ENCODE measurements around the gene CLDN9. TPM values are rescaled to one million over a fixed set of nuclear protein-coding genes. Genes with fewer than 3 reads are reported as not detected.

The CLDN9 gene
- total RNA-seq, 4 donors from 2014 or later, result 0.32 to 0.39 TPM; not detected in 2

GRCh38 chr16:2990891-2991290 lies 21.8 kb upstream of the CLDN9 start:
- Histone ChIP-seq H3K27ac (no peak overlapping the region), H3K9me3 (no peaks in the 10 kb centered on the region), H3K27me3 (peaks cover 57% of the 10 kb centered on the region), H3K4me1 (peaks cover 0 to 3% (median 0%) of the 10 kb centered on the region in 3 donors), H3K4me3 (no peak overlapping the region), H3K36me3 (no peaks in the 10 kb centered on the region)
- no peak for TF ChIP-seq EP300 (IDR thresholded peaks at IDR 0.05)
- TF ChIP-seq POLR2A (IDR thresholded peaks at IDR 0.05), result no peak
- TF ChIP-seq POLR2AphosphoS5 (IDR thresholded peaks at IDR 0.05), result no peak
- no peak for TF ChIP-seq CTCF (IDR thresholded peaks at IDR 0.05)
- no CpG with 5 or more reads among the region's 10 CpGs for WGBS, 2 donors (ENCODE audit: low coverage in 1 of 2)
- ATAC-seq, result no peak

GRCh38 chr16:2991566-2992261 lies 21.0 kb upstream of the CLDN9 start:
- H3K4me1 ChIP-seq, result no peaks in the 10 kb centered on the region
- no peaks in the 10 kb centered on the region for H3K36me3 ChIP-seq
- no peak overlapping the region for H3K4me3 ChIP-seq
- 82% methylated on average over 5 of the region's 12 CpGs; no CpG with 5 or more reads in 1 of the 2 donors for WGBS, 2 donors (ENCODE audit: low coverage in 1 of 2)
- ATAC-seq, result no peak
- no peak for TF ChIP-seq CTCF (IDR thresholded peaks at IDR 0.05)
- no peak for TF ChIP-seq POLR2AphosphoS5 (IDR thresholded peaks at IDR 0.05)
- no peak for TF ChIP-seq EP300 (IDR thresholded peaks at IDR 0.05)
- H3K27me3 ChIP-seq, result peaks cover 63% of the 10 kb centered on the region
- H3K9me3 ChIP-seq, result no peaks in the 10 kb centered on the region
- no peak overlapping the region for H3K27ac ChIP-seq

GRCh38 chr16:2992383-2993081 lies 20.2 kb upstream of the CLDN9 start:
- Histone ChIP-seq H3K4me1 (no peaks in the 10 kb centered on the region), H3K36me3 (no peaks in the 10 kb centered on the region), H3K4me3 (no peak overlapping the region), H3K27me3 (peaks cover 62% of the 10 kb centered on the region), H3K9me3 (no peaks in the 10 kb centered on the region), H3K27ac (no peak overlapping the region)
- no peak for TF ChIP-seq CTCF (IDR thresholded peaks at IDR 0.05)
- no peak for TF ChIP-seq POLR2AphosphoS5 (IDR thresholded peaks at IDR 0.05)
- TF ChIP-seq EP300 (IDR thresholded peaks at IDR 0.05), result no peak
- TF ChIP-seq POLR2A (IDR thresholded peaks at IDR 0.05), result no peak
- no peak for ATAC-seq
- WGBS, 2 donors (ENCODE audit: low coverage in 1 of 2), result 61% methylated on average over 7 of the region's 14 CpGs; no CpG with 5 or more reads in 1 of the 2 donors

- Histone ChIP-seq H3K27ac (no peak overlapping the region), H3K4me1 (no peaks in the 10 kb centered on the region), H3K36me3 (no peaks in the 10 kb centered on the region), H3K9me3 (no peaks in the 10 kb centered on the region), H3K4me3 (no peak overlapping the region), H3K27me3 (peaks cover 60% of the 10 kb centered on the region)
- no CpG with 5 or more reads among the region's 13 CpGs for WGBS, 2 donors (ENCODE audit: low coverage in 1 of 2)
- TF ChIP-seq EP300 (IDR thresholded peaks at IDR 0.05), result no peak
- no peak for TF ChIP-seq POLR2AphosphoS5 (IDR thresholded peaks at IDR 0.05)
- no peak for TF ChIP-seq POLR2A (IDR thresholded peaks at IDR 0.05)
- ATAC-seq, result no peak
Observed at GRCh38 chr16:2996298-2996697, 16.4 kb upstream of the CLDN9 start.

GRCh38 chr16:2999929-3000328 lies 12.8 kb upstream of the CLDN9 start:
- no peak overlapping the region for H3K27ac ChIP-seq
- H3K4me3 ChIP-seq, result no peak overlapping the region
- ATAC-seq, result no peak
- H3K27me3 ChIP-seq, result peaks cover 64% of the 10 kb centered on the region
- no peaks in the 10 kb centered on the region for H3K36me3 ChIP-seq
- TF ChIP-seq POLR2AphosphoS5 (IDR thresholded peaks at IDR 0.05), result no peak
- TF ChIP-seq EP300 (IDR thresholded peaks at IDR 0.05), result no peak
- TF ChIP-seq CTCF (IDR thresholded peaks at IDR 0.05), result no peak
- TF ChIP-seq POLR2A (IDR thresholded peaks at IDR 0.05), result no peak
- no peaks in the 10 kb centered on the region for H3K9me3 ChIP-seq
- WGBS, 2 donors (ENCODE audit: low coverage in 1 of 2), result 75 to 82% methylated on average over 6 of the region's 6 CpGs
- H3K4me1 ChIP-seq, result peaks cover 0 to 9% (median 2%) of the 10 kb centered on the region in 3 donors

Measured in gastroesophageal sphincter (tissue), 4 donors.